ENCODE measurements around the gene NINJ2. TPM values are rescaled to one million over a fixed set of nuclear protein-coding genes. Genes with fewer than 3 reads are reported as not detected.

NINJ2 gene
- total and polyA plus RNA-seq, 10 of the 15 experiments (the other 5 are each of a cell fraction or from before 2014, with no cell fraction given) = 8.9 to 51.6 (median 21.3) TPM

DNA sequence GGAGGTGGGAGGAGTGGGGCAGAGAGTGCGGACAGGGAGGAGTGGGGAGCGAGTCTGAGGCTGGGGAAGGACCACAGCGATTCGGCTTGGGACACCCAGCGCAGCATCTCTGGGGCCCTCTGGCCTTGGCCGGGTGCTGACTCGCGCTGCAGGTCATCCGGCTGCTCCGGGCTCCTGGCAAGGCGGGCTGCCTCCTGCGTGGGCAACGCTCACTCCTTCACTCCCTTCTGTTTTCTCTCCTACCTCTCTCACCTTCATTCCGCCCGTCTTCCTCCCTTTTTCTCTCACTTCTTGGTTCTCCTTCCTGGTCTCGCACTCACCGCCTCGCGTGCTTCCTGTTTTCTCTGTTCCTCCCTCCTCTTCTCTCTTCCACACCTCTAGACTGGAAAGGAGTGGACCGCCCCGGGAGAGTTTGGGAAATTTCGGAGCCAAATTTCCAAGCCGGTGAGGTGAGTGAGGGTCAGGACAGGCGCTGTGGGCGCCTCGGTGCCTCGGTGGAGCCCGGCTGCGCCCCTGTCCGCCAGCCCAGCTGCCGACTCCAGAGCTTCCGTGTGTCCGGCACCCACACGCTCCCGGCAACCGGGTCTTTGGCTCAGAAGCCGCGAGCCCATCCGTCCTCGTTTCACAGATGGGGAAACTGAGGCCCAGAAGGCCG is 116.9 kb downstream of the NINJ2 start:
- 40% methylated on average over 37 of the region's 41 CpGs for WGBS (ENCODE audit: insufficient coverage, insufficient replicate concordance, low lambda C conversion rate, missing lambda C conversion rate)
- in situ Hi-C loops (cut with MboI) (no loop called here), intact Hi-C loops (cut with micrococcal nuclease; ENCODE audit: unreplicated experiment) (loop anchor here (2.0 kb wide), 1 partner anchor 94 kb away; no protein-coding TSS in a partner anchor)
- Histone ChIP-seq H3K4me1 (ENCODE audit: control insufficient read depth, insufficient read depth, low read length) (no peaks in the 10 kb centered on the region), H4K20me1 (ENCODE audit: control insufficient read depth, insufficient read depth) (no peaks in the 10 kb centered on the region), H3K27ac (ENCODE audit: control insufficient read depth, insufficient read depth) (no peak overlapping the region), H3K27me3 (replicated peaks in 1 of 2; ENCODE audit: control insufficient read depth in 2 of 2, insufficient read depth in 2 of 2, low read length in 1 of 2) (no peaks in the 10 kb centered on the region; a peak in 3 of 4 replicates), H2AFZ (ENCODE audit: control insufficient read depth, low read depth, low read length) (no peak overlapping the region), H3K79me2 (ENCODE audit: control insufficient read depth, insufficient read depth, low read length) (no peaks in the 10 kb centered on the region), H3K4me2 (ENCODE audit: control insufficient read depth, insufficient read depth) (no peak overlapping the region), H3K36me3 (ENCODE audit: control insufficient read depth in 2 of 2, insufficient read depth in 2 of 2, low read length in 1 of 2) (no peaks in the 10 kb centered on the region), H3K9me3 (replicated peaks; ENCODE audit: control insufficient read depth, insufficient read depth, low read length) (no peaks in the 10 kb centered on the region), H3K4me3 (no peak overlapping the region), H3K9ac (ENCODE audit: control insufficient read depth, insufficient read depth, low read length) (no peak overlapping the region)
- TF ChIP-seq IKZF2 (IDR thresholded peaks at IDR 0.05) (no peak), IKZF1 (conservative IDR thresholded peaks at IDR 0.05) (no peak), TARDBP (IDR thresholded peaks at IDR 0.05; ENCODE audit: borderline replicate concordance) (no peak), GABPA (IDR thresholded peaks at IDR 0.05; ENCODE audit: low read depth) (no peak), EZH2 (IDR thresholded peaks at IDR 0.05; ENCODE audit: borderline replicate concordance, control insufficient read depth, low read depth, low read length) (no peak), MTA3 (IDR thresholded peaks at IDR 0.05; ENCODE audit: borderline replicate concordance, low read length) (no peak), IRF5 (IDR thresholded peaks at IDR 0.05; ENCODE audit: borderline replicate concordance) (no peak), RUNX3 (IDR thresholded peaks at IDR 0.05; ENCODE audit: low read length) (no peak), ETV6 (conservative IDR thresholded peaks at IDR 0.05 in 1 of 2, IDR thresholded peaks at IDR 0.05 in 1 of 2; ENCODE audit: borderline replicate concordance in 1 of 2, low read depth in 1 of 2) (no peak), BRCA1 (IDR thresholded peaks at IDR 0.05; ENCODE audit: low read depth, low read length) (no peak), RELA (IDR thresholded peaks at IDR 0.05; ENCODE audit: borderline replicate concordance, partially characterized antibody) (no peak), ZZZ3 (IDR thresholded peaks at IDR 0.05; ENCODE audit: control insufficient read depth, insufficient read length, low read depth) (no peak), YBX1 (IDR thresholded peaks at IDR 0.05) (no peak), HDAC6 (IDR thresholded peaks at IDR 0.05; ENCODE audit: unreplicated experiment) (no peak), RB1 (IDR thresholded peaks at IDR 0.05; ENCODE audit: borderline replicate concordance) (no peak), BCLAF1 (IDR thresholded peaks at IDR 0.05) (no peak), SRF (IDR thresholded peaks at IDR 0.05; ENCODE audit: low read depth in 2 of 2, low read length in 2 of 2) (no peak), HCFC1 (IDR thresholded peaks at IDR 0.05; ENCODE audit: low read length) (no peak)
- TF ChIP-seq, protein P1, sequence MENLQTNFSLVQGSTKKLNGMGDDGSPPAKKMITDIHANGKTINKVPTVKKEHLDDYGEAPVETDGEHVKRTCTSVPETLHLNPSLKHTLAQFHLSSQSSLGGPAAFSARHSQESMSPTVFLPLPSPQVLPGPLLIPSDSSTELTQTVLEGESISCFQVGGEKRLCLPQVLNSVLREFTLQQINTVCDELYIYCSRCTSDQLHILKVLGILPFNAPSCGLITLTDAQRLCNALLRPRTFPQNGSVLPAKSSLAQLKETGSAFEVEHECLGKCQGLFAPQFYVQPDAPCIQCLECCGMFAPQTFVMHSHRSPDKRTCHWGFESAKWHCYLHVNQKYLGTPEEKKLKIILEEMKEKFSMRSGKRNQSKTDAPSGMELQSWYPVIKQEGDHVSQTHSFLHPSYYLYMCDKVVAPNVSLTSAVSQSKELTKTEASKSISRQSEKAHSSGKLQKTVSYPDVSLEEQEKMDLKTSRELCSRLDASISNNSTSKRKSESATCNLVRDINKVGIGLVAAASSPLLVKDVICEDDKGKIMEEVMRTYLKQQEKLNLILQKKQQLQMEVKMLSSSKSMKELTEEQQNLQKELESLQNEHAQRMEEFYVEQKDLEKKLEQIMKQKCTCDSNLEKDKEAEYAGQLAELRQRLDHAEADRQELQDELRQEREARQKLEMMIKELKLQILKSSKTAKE (IDR thresholded peaks at IDR 0.05; ENCODE audit: low read depth, poor library complexity, severe bottlenecking) = no peak
- ATAC-seq (peak; percentile 41), DNase-seq (ENCODE audit: low read depth, low spot score) (no peak), FAIRE-seq (no peak)
- CTCF ChIA-PET = interaction anchor here (0.5 to 3.0 kb wide), 10 partner anchors 8 to 572 kb away, joined by 3 to 45 read pairs (median 6); no protein-coding TSS in a partner anchor
- RAD21 ChIA-PET (ENCODE audit: unreplicated experiment) = interaction anchor here (1.5 kb wide), 1 partner anchor 93 kb away, joined by 3 read pairs; no protein-coding TSS in a partner anchor
- SMC1A ChIA-PET (ENCODE audit: uncharacterized antibody, unreplicated experiment) = interaction anchor here (0.6 to 2.6 kb wide), 3 partner anchors 85 to 105 kb away, joined by 3 to 9 read pairs (median 6); no protein-coding TSS in a partner anchor
- POLR2A ChIA-PET = no interaction called here
- no TSS peak for BruUV-seq (replicated peaks)

Measured in GM12878 (cell line).